Measurements from ENCODE around the gene TIGD6.

TIGD6 gene

GRCh38 chr5:150017226-150018005 is 17.0 kb upstream of the TIGD6 start:
- Histone ChIP-seq H3K79me2 (ENCODE audit: control insufficient read depth, insufficient read depth, low read length, poor library complexity) (no peaks in the 10 kb centered on the region), H3K23ac (ENCODE audit: low read length) (no peak overlapping the region), H3K4me2 (ENCODE audit: low read length) (no peak overlapping the region), H3K27me3 (ENCODE audit: insufficient read depth, low read length) (no peaks in the 10 kb centered on the region), H3K4ac (ENCODE audit: low read depth, low read length) (no peak overlapping the region), H4K8ac (ENCODE audit: low read depth, low read length) (no peak overlapping the region), H2AK5ac (ENCODE audit: low read length) (no peak overlapping the region), H3K79me1 (ENCODE audit: low read length) (peaks cover 2% of the 10 kb centered on the region), H3K9me3 (ENCODE audit: insufficient read depth, low read depth, low read length) (peaks cover 4% of the 10 kb centered on the region), H3K4me1 (ENCODE audit: control insufficient read depth in 1 of 2, insufficient read depth in 2 of 2, low read length in 2 of 2) (peaks cover 3 to 5% of the 10 kb centered on the region in 2 experiments), H3K18ac (ENCODE audit: low read length) (no peak overlapping the region), H3K9ac (ENCODE audit: low read length) (no peak overlapping the region), H3K27ac (ENCODE audit: low read depth, low read length) (no peak overlapping the region), H2BK5ac (ENCODE audit: low read depth, low read length, poor library complexity) (no peak overlapping the region), H2BK12ac (ENCODE audit: low read length) (no peak overlapping the region), H3K14ac (ENCODE audit: low read length) (no peak overlapping the region), H3K36me3 (ENCODE audit: control insufficient read depth in 1 of 2, insufficient read depth in 2 of 2, low read length in 2 of 2) (peaks cover 19 to 29% of the 10 kb centered on the region in 2 experiments), H2AFZ (ENCODE audit: insufficient read depth, low read length, poor library complexity) (no peak overlapping the region), H3K4me3 (ENCODE audit: low read depth, low read length) (no peak overlapping the region), H4K91ac (ENCODE audit: low read depth, low read length) (no peak overlapping the region), H2BK120ac (ENCODE audit: insufficient read depth, low read length, poor library complexity) (no peak overlapping the region), H4K12ac (ENCODE audit: low read depth, low read length) (no peak overlapping the region)
- no peak for DNase-seq
- no CpG with 5 or more reads among the region's 6 CpGs for WGBS (ENCODE audit: extremely low coverage, insufficient coverage, insufficient read length)

GRCh38 chr5:150016537-150016936 is 16.1 kb upstream of the TIGD6 start:
- no peak overlapping the region for H4K8ac ChIP-seq (ENCODE audit: low read depth, low read length)
- H4K12ac ChIP-seq (ENCODE audit: low read depth, low read length), result no peak overlapping the region
- peaks cover 4% of the 10 kb centered on the region for H3K9me3 ChIP-seq (ENCODE audit: insufficient read depth, low read depth, low read length)
- no peak overlapping the region for H4K91ac ChIP-seq (ENCODE audit: low read depth, low read length)
- no peak overlapping the region for H2BK12ac ChIP-seq (ENCODE audit: low read length)
- no peak overlapping the region for H3K9ac ChIP-seq (ENCODE audit: low read length)
- no peak overlapping the region for H3K4ac ChIP-seq (ENCODE audit: low read depth, low read length)
- no peak overlapping the region for H3K14ac ChIP-seq (ENCODE audit: low read length)
- H3K4me1 ChIP-seq (ENCODE audit: control insufficient read depth in 1 of 2, insufficient read depth in 2 of 2, low read length in 2 of 2), result peaks cover 0 to 2% of the 10 kb centered on the region in 2 experiments
- no peaks in the 10 kb centered on the region for H3K27me3 ChIP-seq (ENCODE audit: insufficient read depth, low read length)
- H3K27ac ChIP-seq (ENCODE audit: low read depth, low read length), result no peak overlapping the region
- no peaks in the 10 kb centered on the region for H3K79me2 ChIP-seq (ENCODE audit: control insufficient read depth, insufficient read depth, low read length, poor library complexity)
- no peak overlapping the region for H2BK5ac ChIP-seq (ENCODE audit: low read depth, low read length, poor library complexity)
- H2BK120ac ChIP-seq (ENCODE audit: insufficient read depth, low read length, poor library complexity), result no peak overlapping the region
- H3K36me3 ChIP-seq (ENCODE audit: control insufficient read depth in 1 of 2, insufficient read depth in 2 of 2, low read length in 2 of 2), result peaks cover 18 to 33% of the 10 kb centered on the region in 2 experiments
- no peak for DNase-seq
- no peak overlapping the region for H3K18ac ChIP-seq (ENCODE audit: low read length)
- no peak overlapping the region for H2AK5ac ChIP-seq (ENCODE audit: low read length)
- H3K4me3 ChIP-seq (ENCODE audit: low read depth, low read length), result no peak overlapping the region
- H3K79me1 ChIP-seq (ENCODE audit: low read length), result no peaks in the 10 kb centered on the region
- H3K4me2 ChIP-seq (ENCODE audit: low read length), result no peak overlapping the region
- no peak overlapping the region for H2AFZ ChIP-seq (ENCODE audit: insufficient read depth, low read length, poor library complexity)
- no peak overlapping the region for H3K23ac ChIP-seq (ENCODE audit: low read length)

GRCh38 chr5:150015415-150015814 is 15.0 kb upstream of the TIGD6 start:
- Histone ChIP-seq H2BK5ac (ENCODE audit: low read depth, low read length, poor library complexity) (no peak overlapping the region), H3K4me3 (ENCODE audit: low read depth, low read length) (no peak overlapping the region), H3K4me1 (ENCODE audit: control insufficient read depth in 1 of 2, insufficient read depth in 2 of 2, low read length in 2 of 2) (no peaks in the 10 kb centered on the region), H4K8ac (ENCODE audit: low read depth, low read length) (no peak overlapping the region), H3K79me2 (ENCODE audit: control insufficient read depth, insufficient read depth, low read length, poor library complexity) (no peaks in the 10 kb centered on the region), H4K12ac (ENCODE audit: low read depth, low read length) (no peak overlapping the region), H3K18ac (ENCODE audit: low read length) (no peak overlapping the region), H3K4me2 (ENCODE audit: low read length) (no peak overlapping the region), H3K79me1 (ENCODE audit: low read length) (no peaks in the 10 kb centered on the region), H2AFZ (ENCODE audit: insufficient read depth, low read length, poor library complexity) (no peak overlapping the region), H3K9me3 (ENCODE audit: insufficient read depth, low read depth, low read length) (peaks cover 4% of the 10 kb centered on the region), H3K27me3 (ENCODE audit: insufficient read depth, low read length) (no peaks in the 10 kb centered on the region), H4K91ac (ENCODE audit: low read depth, low read length) (no peak overlapping the region), H3K36me3 (ENCODE audit: control insufficient read depth in 1 of 2, insufficient read depth in 2 of 2, low read length in 2 of 2) (peaks cover 17 to 40% of the 10 kb centered on the region in 2 experiments), H3K27ac (ENCODE audit: low read depth, low read length) (no peak overlapping the region), H3K4ac (ENCODE audit: low read depth, low read length) (no peak overlapping the region), H2AK5ac (ENCODE audit: low read length) (no peak overlapping the region), H2BK120ac (ENCODE audit: insufficient read depth, low read length, poor library complexity) (no peak overlapping the region), H3K23ac (ENCODE audit: low read length) (no peak overlapping the region), H3K14ac (ENCODE audit: low read length) (no peak overlapping the region), H2BK12ac (ENCODE audit: low read length) (no peak overlapping the region), H3K9ac (ENCODE audit: low read length) (no peak overlapping the region)
- WGBS (ENCODE audit: extremely low coverage, insufficient coverage, insufficient read length), result no CpG with 5 or more reads among the region's 3 CpGs
- no peak for DNase-seq

DNA sequence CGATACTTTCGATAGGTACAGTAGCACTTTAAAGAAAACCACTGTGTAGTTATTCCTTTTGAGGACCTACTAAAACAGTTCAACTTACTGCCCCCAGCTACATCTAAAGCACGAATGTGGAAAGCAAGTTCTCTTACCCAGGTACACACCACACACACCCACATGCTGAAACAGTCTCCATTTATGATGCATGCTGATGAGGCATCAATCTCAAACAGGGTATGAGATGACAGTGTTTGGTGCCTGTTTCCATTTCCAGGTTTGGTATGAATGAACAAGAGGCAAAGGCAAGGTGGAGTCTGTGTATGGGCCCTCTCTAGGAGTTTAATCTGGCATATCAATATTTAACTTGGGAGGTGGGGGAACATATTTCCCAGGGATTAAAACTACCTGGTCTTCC is 14.0 kb upstream of the TIGD6 start:
- Histone ChIP-seq H2AFZ (ENCODE audit: insufficient read depth, low read length, poor library complexity) (no peak overlapping the region), H3K27me3 (ENCODE audit: insufficient read depth, low read length) (no peaks in the 10 kb centered on the region), H3K14ac (ENCODE audit: low read length) (no peak overlapping the region), H3K4me1 (ENCODE audit: control insufficient read depth in 1 of 2, insufficient read depth in 2 of 2, low read length in 2 of 2) (no peaks in the 10 kb centered on the region), H3K27ac (ENCODE audit: low read depth, low read length) (no peak overlapping the region), H2BK120ac (ENCODE audit: insufficient read depth, low read length, poor library complexity) (no peak overlapping the region), H3K4me2 (ENCODE audit: low read length) (no peak overlapping the region), H3K18ac (ENCODE audit: low read length) (no peak overlapping the region), H3K79me2 (ENCODE audit: control insufficient read depth, insufficient read depth, low read length, poor library complexity) (no peaks in the 10 kb centered on the region), H3K9ac (ENCODE audit: low read length) (no peak overlapping the region), H2BK12ac (ENCODE audit: low read length) (no peak overlapping the region), H4K91ac (ENCODE audit: low read depth, low read length) (no peak overlapping the region), H3K4ac (ENCODE audit: low read depth, low read length) (no peak overlapping the region), H3K79me1 (ENCODE audit: low read length) (no peaks in the 10 kb centered on the region), H3K36me3 (ENCODE audit: control insufficient read depth in 1 of 2, insufficient read depth in 2 of 2, low read length in 2 of 2) (peaks cover 22 to 46% of the 10 kb centered on the region in 2 experiments), H3K23ac (ENCODE audit: low read length) (no peak overlapping the region), H4K12ac (ENCODE audit: low read depth, low read length) (no peak overlapping the region), H3K9me3 (ENCODE audit: insufficient read depth, low read depth, low read length) (peaks cover 4% of the 10 kb centered on the region), H2BK5ac (ENCODE audit: low read depth, low read length, poor library complexity) (no peak overlapping the region), H4K8ac (ENCODE audit: low read depth, low read length) (no peak overlapping the region), H3K4me3 (ENCODE audit: low read depth, low read length) (no peak overlapping the region), H2AK5ac (ENCODE audit: low read length) (no peak overlapping the region)
- WGBS (ENCODE audit: extremely low coverage, insufficient coverage, insufficient read length), result no CpG with 5 or more reads among the region's 3 CpGs
- DNase-seq, result no peak

Measured in trophoblast cell (in vitro differentiated cells and primary cell).